Mucosa of rectum (tissue), 2 donors: Measurements from ENCODE around the gene STPG2.
"Not testable (repeated sequence)": the region's sequence is repeated elsewhere in the genome, so short reads cannot be mapped to it uniquely, and the experiment has no call there.

ENCODE experiments used
- H3K27ac ChIP-seq, 2 donors: one replicate each; pipeline ENCODE4 v1.7.0; 2013; ENCODE audit warnings: inconsistent platforms in 2 of 2, low read depth in 2 of 2, low read length in 2 of 2
- H3K27me3 ChIP-seq, 2 donors: one replicate each; pipeline ENCODE4 v1.7.0; 2013; ENCODE audit warnings: low read length in 2 of 2; ENCODE audit not compliant: control insufficient read depth in 2 of 2, insufficient read depth in 2 of 2
- H3K36me3 ChIP-seq, 2 donors: one replicate each; pipeline ENCODE4 v1.7.0; 2013; ENCODE audit warnings: low read length in 2 of 2; ENCODE audit not compliant: control insufficient read depth in 2 of 2, insufficient read depth in 2 of 2
- H3K4me1 ChIP-seq, 2 donors: one replicate each; pipeline ENCODE4 v1.7.0; 2013; ENCODE audit warnings: low read length in 2 of 2, mild to moderate bottlenecking in 1 of 2; ENCODE audit not compliant: control insufficient read depth in 2 of 2, insufficient read depth in 2 of 2
- H3K4me3 ChIP-seq, 2 donors: one replicate each; pipeline ENCODE4 v1.7.0; 2013; ENCODE audit warnings: low read length in 2 of 2
- H3K9ac ChIP-seq, 2 donors: one replicate each; pipeline ENCODE4 v1.7.0; 2013; ENCODE audit warnings: low read length in 2 of 2, low read depth in 1 of 2, mild to moderate bottlenecking in 1 of 2
- H3K9me3 ChIP-seq, 2 donors: one replicate each; pipeline ENCODE4 v1.7.0; 2013; ENCODE audit warnings: low read length in 2 of 2; ENCODE audit not compliant: control insufficient read depth in 2 of 2
- donor health status: healthy.
- donor health status: Normal muscosa, but diverticular disease.

STPG2 gene

DNA sequence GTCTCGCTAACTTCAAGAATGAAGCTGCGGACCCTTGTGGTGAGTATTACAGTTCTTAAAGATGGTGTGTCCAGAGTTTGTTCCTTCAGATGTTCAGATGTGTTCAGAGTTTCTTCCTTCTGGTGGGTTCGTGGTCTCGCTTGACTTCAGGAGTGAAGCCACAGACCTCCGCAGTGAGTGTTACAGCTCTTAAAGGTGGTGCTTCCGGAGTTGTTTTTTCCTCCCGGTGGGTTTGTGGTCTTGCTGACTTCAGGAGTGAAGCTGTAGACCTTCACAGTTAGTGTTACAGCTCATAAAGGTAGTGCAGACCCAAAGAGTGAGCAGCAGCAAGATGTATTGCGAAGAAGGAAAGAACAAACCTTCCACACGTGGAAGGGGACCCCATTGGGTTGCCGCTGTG, 592.6 kb downstream of the STPG2 start:
- H3K36me3 ChIP-seq, H3K9ac ChIP-seq, H3K4me3 ChIP-seq, H3K27me3 ChIP-seq, H3K27ac ChIP-seq, H3K9me3 ChIP-seq, H3K4me1 ChIP-seq: not testable (repeated sequence)

DNA sequence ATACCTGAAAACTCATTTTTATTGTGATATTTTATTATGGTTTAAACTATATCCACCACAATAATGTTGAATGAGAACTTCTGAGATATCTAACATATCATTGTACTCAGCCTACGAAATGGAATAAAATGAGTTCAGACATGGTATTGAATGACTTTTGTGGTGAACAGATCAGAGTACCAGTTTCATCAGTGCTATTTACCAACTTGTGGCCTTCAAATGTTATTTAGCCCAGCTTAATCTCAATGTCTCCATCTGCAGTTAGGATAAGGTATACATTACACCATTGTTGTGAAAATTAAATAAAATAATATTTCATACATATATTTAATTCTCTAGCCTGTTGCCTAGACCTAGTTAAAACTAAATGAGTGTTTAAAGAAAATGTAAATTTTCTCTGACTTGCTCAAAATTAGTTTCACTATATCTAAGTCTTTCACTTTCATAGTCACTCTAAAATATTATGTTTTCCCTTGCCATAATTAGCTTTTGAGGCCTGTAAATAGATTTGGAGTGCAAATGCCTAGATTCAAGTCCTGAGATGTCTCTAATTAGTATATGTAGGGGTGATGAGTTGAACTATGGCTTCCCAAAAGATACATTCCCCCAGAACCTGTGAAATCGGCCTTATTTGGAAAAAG, 594.2 kb downstream of the STPG2 start:
- H3K9me3 ChIP-seq: no peaks in the 10 kb centered on the region
- H3K36me3 ChIP-seq: no peaks in the 10 kb centered on the region
- H3K27ac ChIP-seq: no peak overlapping the region
- no peak overlapping the region for H3K9ac ChIP-seq
- H3K4me1 ChIP-seq: no peaks in the 10 kb centered on the region
- H3K4me3 ChIP-seq: no peak overlapping the region
- H3K27me3 ChIP-seq: no peaks in the 10 kb centered on the region

DNA sequence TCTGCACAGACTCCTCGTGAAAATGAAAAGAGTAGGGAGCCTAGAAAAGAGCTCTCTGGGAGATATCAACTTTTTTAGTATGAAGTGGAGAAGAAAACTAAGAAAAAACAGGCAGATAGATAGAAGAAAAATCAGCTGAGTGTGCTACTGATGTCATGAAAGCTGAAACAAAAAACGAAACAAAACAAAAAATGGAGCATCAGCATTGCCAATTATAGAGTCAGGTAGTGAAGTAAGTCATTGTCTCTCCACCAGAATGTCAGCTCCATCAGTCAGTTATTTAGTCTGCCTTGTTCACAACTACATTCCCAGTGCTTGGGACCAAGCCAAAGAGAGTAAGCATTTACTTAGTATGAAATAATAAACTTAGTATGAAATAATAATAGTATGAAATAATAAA, 595.1 kb downstream of the STPG2 start:
- Histone ChIP-seq H3K27me3 (no peaks in the 10 kb centered on the region), H3K36me3 (no peaks in the 10 kb centered on the region), H3K27ac (no peak overlapping the region), H3K4me1 (no peaks in the 10 kb centered on the region), H3K4me3 (no peak overlapping the region), H3K9ac (no peak overlapping the region), H3K9me3 (no peaks in the 10 kb centered on the region)

DNA sequence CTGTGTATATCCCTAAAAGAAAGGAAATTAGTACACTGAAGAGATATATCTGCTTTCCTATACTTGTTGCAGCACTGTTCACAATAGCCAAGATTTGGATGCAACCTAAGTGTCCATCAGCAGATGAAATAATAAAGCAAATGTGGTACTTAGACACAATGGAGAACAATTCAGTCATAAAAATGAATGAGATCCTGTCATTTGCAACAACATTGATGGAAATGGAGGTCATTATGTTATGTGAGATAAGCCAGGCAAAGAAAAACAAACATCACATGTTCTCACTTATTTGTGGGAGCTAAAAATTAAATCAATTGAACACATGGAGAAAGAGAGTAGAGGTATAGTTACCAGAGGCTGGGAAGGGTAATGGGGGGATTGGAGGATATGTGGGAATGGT, 611.9 kb downstream of the STPG2 start:
- Histone ChIP-seq H3K36me3 (no peaks in the 10 kb centered on the region), H3K9me3 (no peaks in the 10 kb centered on the region), H3K4me1 (no peaks in the 10 kb centered on the region), H3K9ac (no peak overlapping the region), H3K27ac (no peak overlapping the region), H3K27me3 (no peaks in the 10 kb centered on the region), H3K4me3 (no peak overlapping the region)

DNA sequence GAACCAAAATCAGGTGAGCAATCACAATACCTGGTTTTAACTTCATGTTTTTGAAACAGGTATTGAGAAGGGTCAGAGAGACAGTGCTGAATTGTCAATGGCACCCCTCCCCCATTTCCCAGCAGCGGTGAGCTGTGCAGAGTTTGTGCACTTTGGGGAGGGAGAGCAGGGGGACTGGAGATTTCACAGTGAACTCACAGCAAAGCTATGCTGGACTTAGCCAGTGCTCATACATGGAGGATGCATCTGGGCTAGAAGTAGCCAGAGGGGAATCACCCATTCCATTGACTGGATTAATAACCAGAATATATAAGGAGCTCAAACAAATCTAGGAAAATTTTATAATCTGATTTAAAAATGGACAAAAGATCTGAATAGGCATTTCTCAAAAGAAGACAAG, 612.6 kb downstream of the STPG2 start:
- Histone ChIP-seq H3K9ac (no peak overlapping the region), H3K27ac (no peak overlapping the region), H3K9me3 (no peaks in the 10 kb centered on the region), H3K4me1 (no peaks in the 10 kb centered on the region), H3K36me3 (no peaks in the 10 kb centered on the region), H3K27me3 (no peaks in the 10 kb centered on the region), H3K4me3 (no peak overlapping the region)

DNA sequence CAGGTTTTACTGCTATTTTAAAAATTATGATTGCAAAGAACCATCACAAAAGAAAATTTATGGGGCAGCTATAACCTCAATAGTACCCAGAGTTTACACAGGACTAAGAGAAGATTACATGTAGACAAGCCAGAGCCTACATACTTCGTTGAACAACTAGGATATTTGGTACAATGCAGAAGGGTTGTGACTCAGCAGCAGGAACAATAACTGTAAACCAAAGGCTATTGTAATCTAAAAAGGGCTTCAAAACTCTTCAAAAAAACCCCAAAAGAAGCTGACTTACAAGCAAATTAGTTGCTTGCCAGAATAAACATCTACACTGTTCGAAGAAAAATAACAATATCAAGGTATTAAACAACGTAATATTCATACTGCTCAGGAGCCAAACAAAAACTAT, 618.0 kb downstream of the STPG2 start:
- Histone ChIP-seq H3K27ac (no peak overlapping the region), H3K9me3 (no peaks in the 10 kb centered on the region), H3K4me1 (no peaks in the 10 kb centered on the region), H3K27me3 (no peaks in the 10 kb centered on the region), H3K9ac (no peak overlapping the region), H3K36me3 (no peaks in the 10 kb centered on the region), H3K4me3 (no peak overlapping the region)

DNA sequence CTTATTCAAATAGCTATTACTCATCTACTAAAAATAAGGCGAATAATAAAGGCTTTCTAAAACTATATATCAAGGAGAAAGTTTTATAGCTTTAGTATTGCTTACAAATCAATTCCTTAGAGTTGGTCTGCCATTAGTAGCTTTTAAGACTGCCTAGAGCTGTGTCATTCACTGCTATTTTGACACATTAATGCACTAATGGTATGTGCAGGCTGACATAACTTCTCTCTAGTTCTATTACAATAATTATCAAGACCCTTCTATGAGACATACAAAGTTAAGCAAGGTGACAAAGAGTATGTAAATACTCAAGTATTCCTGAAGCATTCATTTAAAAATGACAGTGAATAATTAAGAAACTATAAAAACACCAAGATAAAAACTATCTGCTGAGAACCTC, 625.3 kb downstream of the STPG2 start:
- no peaks in the 10 kb centered on the region for H3K9me3 ChIP-seq
- no peaks in the 10 kb centered on the region for H3K36me3 ChIP-seq
- H3K9ac ChIP-seq: no peak overlapping the region
- H3K27me3 ChIP-seq: no peaks in the 10 kb centered on the region
- no peak overlapping the region for H3K27ac ChIP-seq
- H3K4me3 ChIP-seq: no peak overlapping the region
- H3K4me1 ChIP-seq: no peaks in the 10 kb centered on the region

DNA sequence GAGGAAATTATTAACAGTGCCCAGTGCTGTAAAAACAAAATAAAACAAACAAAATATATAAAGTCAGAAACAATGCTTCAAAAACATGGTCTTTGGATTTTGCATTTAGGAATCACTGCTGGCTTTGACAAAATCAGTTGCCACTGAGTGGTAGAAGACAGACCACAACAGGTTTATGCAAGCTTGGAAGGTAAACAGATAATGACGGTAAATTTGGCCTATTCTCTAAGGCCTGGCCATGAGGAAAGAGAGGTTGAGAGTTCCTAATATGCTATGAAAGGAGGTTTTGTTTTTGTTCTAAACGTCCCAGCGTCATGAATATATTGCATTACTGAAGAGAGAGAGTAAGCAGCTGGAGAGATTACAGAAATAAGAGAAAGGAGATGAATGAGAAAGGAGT, 629.4 kb downstream of the STPG2 start:
- Histone ChIP-seq H3K27ac (no peak overlapping the region), H3K4me1 (no peaks in the 10 kb centered on the region), H3K36me3 (no peaks in the 10 kb centered on the region), H3K27me3 (no peaks in the 10 kb centered on the region), H3K4me3 (no peak overlapping the region), H3K9me3 (no peaks in the 10 kb centered on the region), H3K9ac (no peak overlapping the region)
